Lower lobe of right lung (tissue), 2 donors: ENCODE results near the gene NYNRIN. TPM values are rescaled to one million over a fixed set of nuclear protein-coding genes. Genes with fewer than 3 reads are reported as not detected.

Experiments
- ATAC-seq, 2 donors: fragments of 200-7000 bp; cut with Tn5 transposase; one replicate each; pipeline ENCODE4 v1.9.1; 2020 to 2022; ENCODE audit warnings: mild to moderate bottlenecking in 2 of 2, moderate library complexity in 2 of 2
- DNase-seq: peaks from one replicate; pipeline ENCODE4 v3.0.0-alpha.2; 2020
- H3K27ac ChIP-seq: fragments of 200-600 bp; one replicate; pipeline ENCODE4 v1.8.0; 2022
- H3K27me3 ChIP-seq: fragments of 200-600 bp; one replicate; pipeline ENCODE4 v1.8.0; 2022; ENCODE audit warnings: low read depth
- H3K36me3 ChIP-seq: fragments of 200-600 bp; one replicate; pipeline ENCODE4 v1.8.0; 2022; ENCODE audit warnings: mild to moderate bottlenecking
- H3K4me1 ChIP-seq: fragments of 200-600 bp; one replicate; pipeline ENCODE4 v1.8.0; 2022
- H3K4me3 ChIP-seq: fragments of 200-600 bp; one replicate; pipeline ENCODE4 v1.8.0; 2022; ENCODE audit warnings: mild to moderate bottlenecking
- H3K9me3 ChIP-seq: fragments of 200-600 bp; one replicate; pipeline ENCODE4 v1.8.0; 2022
- intact Hi-C: fragments of 100-400 bp; cut with DNase I; formaldehyde crosslinking; loops from one replicate; pipeline ENCODE4 v1.11.0; 2022
- total RNA-seq: library from RNA; stranded (reverse); fragmentation: NEBNext Ultra II Directional; extraction: Animal tissue kit (Norgen Biotek cat#: 25700); gene quantifications from one replicate; pipeline ENCODE4 v1.2.1, GENCODE V29; 2021
- TF ChIP-seq, protein P1 (sequence below): fragments of 200-600 bp; IDR thresholded peaks from one replicate; pipeline ENCODE4 v1.8.0; 2022; ENCODE audit warnings: antibody characterized with exemption, mild to moderate bottlenecking
- donor health status: DM: no; HTN: yes; CAD: no; lungs with severe emphysema.

Gene NYNRIN
- total RNA-seq, 1 donor from 2014 or later, result 17.9 TPM

DNA sequence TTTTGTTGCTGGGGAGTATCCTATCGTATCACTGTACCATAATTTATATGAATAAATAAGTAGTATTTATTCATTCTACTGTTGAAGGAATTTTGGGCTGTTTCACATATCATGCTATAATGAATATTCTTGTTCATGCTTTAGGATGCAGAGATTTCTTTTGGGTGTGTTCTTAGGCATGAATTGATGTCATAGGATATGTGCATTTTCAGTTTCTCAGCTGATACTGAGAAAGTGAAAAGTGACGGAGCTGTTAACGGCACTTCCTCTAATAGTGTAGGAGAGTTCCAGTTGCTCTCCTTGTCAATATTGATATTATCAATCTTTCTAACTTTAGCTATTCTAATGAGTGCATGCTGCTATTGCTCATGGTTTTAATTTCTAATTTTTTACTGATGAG lies 67.0 kb downstream of the NYNRIN start:
- no peak for DNase-seq

More for the DNA sequence above, 67.0 kb downstream of the NYNRIN start:
- Histone ChIP-seq H3K9me3 (no peaks in the 10 kb centered on the region), H3K36me3 (no peaks in the 10 kb centered on the region), H3K4me1 (no peaks in the 10 kb centered on the region), H3K27me3 (no peaks in the 10 kb centered on the region), H3K27ac (no peak overlapping the region), H3K4me3 (no peak overlapping the region)
- ATAC-seq, result no peak
- TF ChIP-seq, protein P1, sequence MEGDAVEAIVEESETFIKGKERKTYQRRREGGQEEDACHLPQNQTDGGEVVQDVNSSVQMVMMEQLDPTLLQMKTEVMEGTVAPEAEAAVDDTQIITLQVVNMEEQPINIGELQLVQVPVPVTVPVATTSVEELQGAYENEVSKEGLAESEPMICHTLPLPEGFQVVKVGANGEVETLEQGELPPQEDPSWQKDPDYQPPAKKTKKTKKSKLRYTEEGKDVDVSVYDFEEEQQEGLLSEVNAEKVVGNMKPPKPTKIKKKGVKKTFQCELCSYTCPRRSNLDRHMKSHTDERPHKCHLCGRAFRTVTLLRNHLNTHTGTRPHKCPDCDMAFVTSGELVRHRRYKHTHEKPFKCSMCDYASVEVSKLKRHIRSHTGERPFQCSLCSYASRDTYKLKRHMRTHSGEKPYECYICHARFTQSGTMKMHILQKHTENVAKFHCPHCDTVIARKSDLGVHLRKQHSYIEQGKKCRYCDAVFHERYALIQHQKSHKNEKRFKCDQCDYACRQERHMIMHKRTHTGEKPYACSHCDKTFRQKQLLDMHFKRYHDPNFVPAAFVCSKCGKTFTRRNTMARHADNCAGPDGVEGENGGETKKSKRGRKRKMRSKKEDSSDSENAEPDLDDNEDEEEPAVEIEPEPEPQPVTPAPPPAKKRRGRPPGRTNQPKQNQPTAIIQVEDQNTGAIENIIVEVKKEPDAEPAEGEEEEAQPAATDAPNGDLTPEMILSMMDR, result no peak
- intact Hi-C loops, result no loop called here

Other genes starting within 250 kb of the NYNRIN start
- 158 TPM for gene IRF9, start 237.7 kb upstream of the NYNRIN start, total RNA-seq
- gene REC8, start 226.9 kb upstream of the NYNRIN start, total RNA-seq, result 18.4 TPM
- gene IPO4, start 210.2 kb upstream of the NYNRIN start, total RNA-seq, result 18.3 TPM
- gene TM9SF1, start 203.6 kb upstream of the NYNRIN start, total RNA-seq, result 48.9 TPM
- 0.74 TPM for gene TSSK4, start 193.3 kb upstream of the NYNRIN start, total RNA-seq
- 41.9 TPM for gene CHMP4A, start 185.5 kb upstream of the NYNRIN start, total RNA-seq
- gene MDP1, start 182.9 kb upstream of the NYNRIN start, total RNA-seq, result 13.3 TPM
- gene NEDD8, start 166.6 kb upstream of the NYNRIN start, total RNA-seq, result 132 TPM
- gene GMPR2, start 166.1 kb upstream of the NYNRIN start, total RNA-seq, result 72.3 TPM
- 85.7 TPM for gene TINF2, start 156.4 kb upstream of the NYNRIN start, total RNA-seq
- gene TGM1, start 135.8 kb upstream of the NYNRIN start, total RNA-seq, result 5.9 TPM
- gene RABGGTA, start 127.4 kb upstream of the NYNRIN start, total RNA-seq, result 50.4 TPM
- gene DHRS1, start 99.2 kb upstream of the NYNRIN start, total RNA-seq, result 22.7 TPM
- 22.0 TPM for gene NOP9, start 99.2 kb upstream of the NYNRIN start, total RNA-seq
- 16.4 TPM for gene CIDEB, start 91.0 kb upstream of the NYNRIN start, total RNA-seq
- gene LTB4R2, start 88.9 kb upstream of the NYNRIN start, total RNA-seq, result 5.9 TPM
- 14.1 TPM for gene LTB4R, start 87.5 kb upstream of the NYNRIN start, total RNA-seq
- 42.7 TPM for gene ADCY4, start 63.9 kb upstream of the NYNRIN start, total RNA-seq
- gene RIPK3, start 59.0 kb upstream of the NYNRIN start, total RNA-seq, result 27.9 TPM
- 37.0 TPM for gene NFATC4, start 30.8 kb upstream of the NYNRIN start, total RNA-seq
- 2.3 TPM for gene CBLN3, start 30.7 kb downstream of the NYNRIN start, total RNA-seq
- 61.4 TPM for gene KHNYN, start 31.0 kb downstream of the NYNRIN start, total RNA-seq
- 61.6 TPM for gene SDR39U1, start 43.8 kb downstream of the NYNRIN start, total RNA-seq
- 2.4 TPM for gene CMA1, start 109.3 kb downstream of the NYNRIN start, total RNA-seq
- gene CTSG, start 177.2 kb downstream of the NYNRIN start, total RNA-seq, result 12.2 TPM
- 7.5 TPM for gene GZMH, start 210.7 kb downstream of the NYNRIN start, total RNA-seq
- 7.6 TPM for gene GZMB, start 235.2 kb downstream of the NYNRIN start, total RNA-seq